GM23338 (cell line): ENCODE measurements around the gene CDC40. TPM values are rescaled to one million over a fixed set of nuclear protein-coding genes. Genes with fewer than 3 reads are reported as not detected.

Source experiments
- CREB1 ChIP-seq: fragments of 250-450 bp; sonication (Bioruptor Pico); IDR thresholded peaks from 2 replicates; pipeline ENCODE4 v1.5.0; 2020; ENCODE audit warnings: low read depth, mild to moderate bottlenecking, moderate library complexity
- CTCF ChIP-seq, 2 experiments: fragments of 200-600 bp in 1 of 2; sonication (generic) in 1 of 2; conservative IDR thresholded peaks; 2 replicates each; pipeline versions ENCODE4 v1.5.1 to v1.6.1; 2016 to 2017; ENCODE audit warnings: antibody characterized with exemption in 2 of 2, low read depth in 2 of 2, mild to moderate bottlenecking in 2 of 2, moderate library complexity in 1 of 2
- ETS1 ChIP-seq: IDR thresholded peaks from 2 replicates; pipeline ENCODE4 v1.6.1; 2016; ENCODE audit warnings: antibody characterized with exemption
- EZH2 ChIP-seq: fragments of 200-600 bp; sonication (generic); IDR thresholded peaks from one replicate; pipeline ENCODE4 v1.8.0; 2017; ENCODE audit warnings: antibody characterized with exemption, mild to moderate bottlenecking, low read depth; ENCODE audit not compliant: unreplicated experiment
- EZH2phosphoT487 ChIP-seq: fragments of 200-600 bp; sonication (generic); IDR thresholded peaks from one replicate; pipeline ENCODE4 v1.8.1; 2018; ENCODE audit warnings: antibody characterized with exemption; ENCODE audit not compliant: unreplicated experiment
- JUNB ChIP-seq: IDR thresholded peaks from one replicate; pipeline ENCODE4 v1.6.1; 2016; ENCODE audit warnings: antibody characterized with exemption; ENCODE audit not compliant: unreplicated experiment
- POLR2AphosphoS5 ChIP-seq: IDR thresholded peaks from 2 replicates; pipeline ENCODE4 v1.6.1; 2016; ENCODE audit warnings: antibody characterized with exemption, low read depth
- STAT1 ChIP-seq: IDR thresholded peaks from one replicate; pipeline ENCODE4 v1.6.1; 2016; ENCODE audit warnings: antibody characterized with exemption; ENCODE audit not compliant: unreplicated experiment
- ZNF331 ChIP-seq: fragments of 250-450 bp; sonication (Bioruptor Pico); IDR thresholded peaks from 2 replicates; pipeline ENCODE4 v1.5.0; 2020; ENCODE audit warnings: low read depth, mild to moderate bottlenecking, moderate library complexity
- ZNF462 ChIP-seq: fragments of 250-450 bp; sonication (Bioruptor Pico); IDR thresholded peaks from 2 replicates; pipeline ENCODE4 v1.5.0; 2020; ENCODE audit warnings: mild to moderate bottlenecking, moderate library complexity
- polyA plus RNA-seq: library from polyadenylated mRNA; unstranded; fragments of >200 nt; fragmentation: Nextera tagmentation; extraction: Ambion mirVana; gene quantifications from 2 replicates; pipeline ENCODE4 v1.2.1, GENCODE V29; 2016
- total RNA-seq: library from RNA; depleted of rRNA; stranded (reverse); fragments of >200 nt; shearing (Covaris generic); gene quantifications from 2 replicates; pipeline ENCODE4 v1.2.3, GENCODE V29; 2014

The CDC40 gene
- total and polyA plus RNA-seq, 2 experiments from 2014 or later: 28.9 to 58.4 TPM

GRCh38 chr6:110269623-110270022, 89.4 kb downstream of the CDC40 start (continued):
- TF ChIP-seq ZNF462 (CRISPR knock-in tag) (no peak), STAT1 (no peak), JUNB (no peak), CREB1 (CRISPR knock-in tag) (no peak), EZH2 (no peak), ZNF331 (CRISPR knock-in tag) (no peak), ETS1 (no peak), EZH2phosphoT487 (no peak), POLR2AphosphoS5 (no peak), CTCF (conservative IDR thresholded peaks at IDR 0.05; ENCODE audit: low read depth in 2 of 2) (no peak)
